Retinal pigment epithelial cell (primary cell): ENCODE results near the gene DCAF8.

Source experiments
- DNase-seq: peaks from one replicate; pipeline ENCODE4 v3.0.0-alpha.2; 2010; ENCODE audit warnings: low read depth
- H3K4me3 ChIP-seq: 2 replicates; pipeline ENCODE4 v1.5.1; 2011; ENCODE audit warnings: mild to moderate bottlenecking, low read length, control low read depth, moderate library complexity
- TF ChIP-seq, protein P1 (sequence below): conservative IDR thresholded peaks from 2 replicates; pipeline ENCODE4 v1.5.1; 2011; ENCODE audit warnings: low read depth, low read length, control low read depth, inconsistent platforms

DCAF8 gene

DNA sequence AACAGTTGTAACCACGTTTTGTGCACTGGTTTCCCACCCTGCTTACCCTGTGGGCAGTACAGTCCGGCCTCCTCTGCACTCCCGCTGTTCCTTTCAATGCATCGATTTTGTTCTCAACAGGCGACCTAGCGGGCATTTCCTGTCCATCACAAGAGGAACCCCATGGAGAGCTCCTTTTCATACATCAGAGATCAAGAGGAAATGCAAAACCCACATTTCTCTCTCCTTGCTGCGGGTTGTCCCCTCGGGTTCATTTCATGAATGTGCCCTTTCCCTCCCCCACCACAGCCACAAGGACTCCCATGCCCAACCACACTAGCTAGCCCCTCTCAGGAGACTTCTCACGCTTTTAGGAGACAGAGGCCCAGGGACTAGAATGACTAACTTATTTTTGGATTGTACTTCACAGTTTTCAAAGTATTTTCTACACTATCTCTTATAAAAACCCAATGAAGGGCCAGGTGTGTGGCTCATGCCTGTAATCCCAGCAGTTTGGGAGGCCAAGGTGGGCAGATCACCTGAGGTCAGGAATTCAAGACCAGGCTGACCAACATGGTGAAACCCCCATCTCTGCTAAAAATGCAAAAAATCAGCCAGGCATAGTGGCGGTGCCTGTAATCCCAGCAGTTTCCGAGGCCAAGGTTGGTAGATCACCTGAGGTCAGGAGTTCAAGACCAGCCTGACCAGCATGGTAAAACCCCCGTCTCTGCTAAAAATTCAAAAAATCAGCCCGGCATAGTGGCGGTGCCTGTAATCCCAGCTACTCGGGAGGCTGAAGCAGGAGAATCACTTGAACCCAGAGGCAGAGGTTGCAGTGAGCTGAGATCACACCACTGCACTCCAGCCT is 92.6 kb downstream of the DCAF8 start:
- no peak overlapping the region for H3K4me3 ChIP-seq
- TF ChIP-seq, protein P1, sequence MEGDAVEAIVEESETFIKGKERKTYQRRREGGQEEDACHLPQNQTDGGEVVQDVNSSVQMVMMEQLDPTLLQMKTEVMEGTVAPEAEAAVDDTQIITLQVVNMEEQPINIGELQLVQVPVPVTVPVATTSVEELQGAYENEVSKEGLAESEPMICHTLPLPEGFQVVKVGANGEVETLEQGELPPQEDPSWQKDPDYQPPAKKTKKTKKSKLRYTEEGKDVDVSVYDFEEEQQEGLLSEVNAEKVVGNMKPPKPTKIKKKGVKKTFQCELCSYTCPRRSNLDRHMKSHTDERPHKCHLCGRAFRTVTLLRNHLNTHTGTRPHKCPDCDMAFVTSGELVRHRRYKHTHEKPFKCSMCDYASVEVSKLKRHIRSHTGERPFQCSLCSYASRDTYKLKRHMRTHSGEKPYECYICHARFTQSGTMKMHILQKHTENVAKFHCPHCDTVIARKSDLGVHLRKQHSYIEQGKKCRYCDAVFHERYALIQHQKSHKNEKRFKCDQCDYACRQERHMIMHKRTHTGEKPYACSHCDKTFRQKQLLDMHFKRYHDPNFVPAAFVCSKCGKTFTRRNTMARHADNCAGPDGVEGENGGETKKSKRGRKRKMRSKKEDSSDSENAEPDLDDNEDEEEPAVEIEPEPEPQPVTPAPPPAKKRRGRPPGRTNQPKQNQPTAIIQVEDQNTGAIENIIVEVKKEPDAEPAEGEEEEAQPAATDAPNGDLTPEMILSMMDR: no peak
- no peak for DNase-seq

DNA sequence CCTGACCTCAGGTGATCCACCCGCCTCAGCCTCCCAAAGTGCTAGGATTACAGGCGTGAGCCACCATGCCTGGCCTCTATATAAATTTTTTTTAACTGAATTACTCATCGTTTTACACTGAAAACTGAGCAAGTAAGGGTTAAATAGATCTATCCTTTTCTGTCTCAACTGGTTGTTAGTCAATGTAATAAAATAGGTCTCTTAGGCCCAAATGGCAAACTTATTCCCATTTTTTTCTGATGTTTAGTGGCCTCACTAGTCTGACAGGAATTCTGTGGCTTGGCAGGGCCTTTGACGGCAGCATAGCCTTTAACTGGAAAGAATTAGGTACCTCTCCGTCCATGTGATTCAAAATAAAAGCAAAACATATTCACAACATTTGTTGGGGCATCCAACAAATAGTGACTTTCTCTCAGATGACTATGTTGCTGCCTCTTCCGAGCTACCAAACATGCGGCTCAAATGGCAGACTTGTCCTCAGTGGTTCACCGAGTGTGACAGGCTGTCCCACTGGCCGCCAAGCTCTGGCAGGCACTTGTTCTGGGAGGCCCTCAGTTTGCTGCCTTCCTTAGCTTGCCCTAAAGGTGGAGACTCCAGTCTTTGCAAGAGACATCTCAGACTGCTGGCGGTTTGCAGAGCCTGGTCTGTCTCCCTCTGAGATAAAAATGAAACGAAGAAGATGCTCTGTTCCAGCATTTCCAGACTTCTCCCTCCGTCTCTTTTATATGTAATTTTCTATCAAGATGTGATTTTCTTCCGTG is 93.6 kb downstream of the DCAF8 start:
- no peak overlapping the region for H3K4me3 ChIP-seq
- TF ChIP-seq, protein P1: no peak
- DNase-seq: no peak

DNA sequence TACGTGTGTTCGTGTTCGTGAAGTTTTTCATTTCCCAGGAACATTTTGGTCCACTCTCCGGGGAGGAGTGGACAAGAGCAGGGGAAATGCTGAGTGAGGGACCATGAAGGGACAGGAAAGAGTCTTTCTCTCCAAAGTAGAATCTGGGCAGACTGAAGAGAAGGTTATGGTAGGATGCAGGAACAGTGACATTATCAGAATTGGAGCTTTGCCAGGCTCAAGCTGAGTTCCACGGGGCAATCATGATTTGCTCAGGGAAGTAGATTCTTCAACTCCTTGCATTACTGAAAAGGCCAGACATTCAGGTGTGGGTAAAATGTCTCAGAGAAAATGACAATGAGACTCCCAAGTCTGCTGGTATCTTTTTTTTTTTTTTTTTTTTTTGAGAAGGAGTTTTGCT is 94.3 kb downstream of the DCAF8 start:
- TF ChIP-seq, protein P1: no peak

DNA sequence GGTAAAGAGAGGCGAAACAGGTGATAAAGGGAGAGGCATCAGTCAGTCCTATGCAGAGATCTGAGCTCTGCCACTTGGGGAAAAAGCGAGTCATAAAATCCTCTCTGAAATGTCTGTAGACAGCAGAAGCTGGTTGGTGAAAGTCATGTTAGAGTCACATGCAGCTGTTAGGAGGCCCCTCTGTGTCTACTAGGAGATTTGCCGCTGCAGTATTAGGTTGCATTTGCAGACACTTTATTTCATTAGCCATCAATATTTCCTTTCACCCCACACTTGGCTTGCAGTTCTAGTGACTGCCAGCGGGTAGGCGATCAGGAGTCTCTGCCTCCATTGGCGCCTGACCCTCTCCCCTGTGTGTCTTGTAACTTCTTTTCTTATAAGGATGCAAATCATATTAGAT is 94.8 kb downstream of the DCAF8 start:
- TF ChIP-seq, protein P1: no peak
- DNase-seq: no peak
- no peak overlapping the region for H3K4me3 ChIP-seq

More for the DNA sequence above, 94.3 kb downstream of the DCAF8 start:
- DNase-seq: no peak
- no peak overlapping the region for H3K4me3 ChIP-seq

DNA sequence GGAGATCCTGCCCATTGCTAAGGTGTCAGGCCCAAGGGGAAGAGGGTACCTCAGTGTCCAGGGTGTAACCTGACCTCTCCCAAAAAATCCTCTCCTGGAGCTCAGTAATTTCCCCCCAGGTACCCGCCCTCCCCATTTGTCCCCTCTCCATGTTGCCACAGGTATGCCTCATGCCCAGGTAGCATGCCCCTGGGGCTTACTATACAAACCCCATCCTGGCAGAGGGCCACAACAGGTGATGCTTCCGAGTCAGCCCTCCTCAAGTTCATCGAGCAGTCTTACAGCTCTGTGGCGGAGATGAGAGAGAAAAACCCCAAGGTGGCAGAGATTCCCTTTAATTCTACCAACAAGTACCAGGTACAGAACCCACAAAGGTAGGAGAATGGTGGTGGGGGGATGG is 95.3 kb downstream of the DCAF8 start:
- H3K4me3 ChIP-seq: no peak overlapping the region
- DNase-seq: no peak
- TF ChIP-seq, protein P1: no peak

DNA sequence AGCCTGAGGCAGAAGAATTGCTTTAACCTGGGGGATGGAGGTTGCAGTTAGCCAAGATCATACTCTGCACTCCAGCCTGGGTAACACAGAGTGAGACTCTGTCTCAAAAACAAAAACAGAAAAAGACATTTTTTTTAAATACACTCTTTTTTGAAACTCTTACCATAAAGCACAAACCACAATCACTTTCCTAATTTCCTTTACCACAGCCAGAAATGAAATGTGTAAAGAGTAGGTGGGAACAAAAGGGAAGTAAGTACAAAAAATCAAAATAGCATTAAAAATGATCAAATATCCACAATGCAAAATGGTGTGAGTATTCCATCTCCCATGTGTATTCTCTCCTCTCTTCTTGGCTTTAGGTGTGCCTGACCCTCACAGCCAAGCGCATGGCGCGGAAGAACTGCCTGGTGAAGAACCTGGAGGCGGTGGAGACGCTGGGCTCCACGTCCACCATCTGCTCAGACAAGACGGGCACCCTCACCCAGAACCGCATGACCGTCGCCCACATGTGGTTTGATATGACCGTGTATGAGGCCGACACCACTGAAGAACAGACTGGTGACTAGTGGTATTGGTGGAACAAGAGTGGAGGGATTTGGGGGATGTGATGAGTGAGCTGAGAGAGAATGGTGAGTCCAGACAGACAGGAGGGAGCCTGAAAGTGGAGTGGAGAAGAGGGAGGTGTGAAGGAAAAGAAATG is 96.0 kb downstream of the DCAF8 start:
- TF ChIP-seq, protein P1: no peak
- H3K4me3 ChIP-seq: no peak overlapping the region
- DNase-seq: no peak
